Lower leg skin (tissue), 4 donors: ENCODE measurements around the gene PPFIA3. TPM values are rescaled to one million over a fixed set of nuclear protein-coding genes. Genes with fewer than 3 reads are reported as not detected.
A peak's percentile ranks its signal among the peaks of the same experiment; 100 is the strongest.
"Not testable (repeated sequence)": the region's sequence is repeated elsewhere in the genome, so short reads cannot be mapped to it uniquely, and the experiment has no call there.

ENCODE experiments used
- DNase-seq, 2 donors: peaks; one replicate each; pipeline ENCODE4 v3.0.0-alpha.2; 2019; ENCODE audit warnings: low spot score in 2 of 2
- H3K4me3 ChIP-seq: fragments of 200-600 bp; sonication (generic); 2 replicates; pipeline ENCODE4 v1.5.1; 2017; ENCODE audit warnings: mild to moderate bottlenecking, low read depth; ENCODE audit not compliant: poor library complexity, severe bottlenecking
- CTCF ChIP-seq, 3 donors: fragments of 450-650 bp; IDR thresholded peaks; one replicate each; pipeline ENCODE4 v1.5.1; 2016; ENCODE audit warnings: antibody characterized with exemption in 3 of 3, mild to moderate bottlenecking in 3 of 3, moderate library complexity in 2 of 3
- POLR2A ChIP-seq, 2 donors: fragments of 450-650 bp; IDR thresholded peaks; one replicate each; pipeline ENCODE4 v1.6.1; 2016 to 2017; ENCODE audit warnings: antibody characterized with exemption in 2 of 2, mild to moderate bottlenecking in 1 of 2, moderate library complexity in 1 of 2
- WGBS, 2 donors: methylation state at CpG; one replicate each; pipeline ENCODE4 v1.1.5; 2018; 5-methylcytosine and 5-hydroxymethylcytosine counted together
- intact Hi-C: fragments of 100-400 bp; cut with DNase I; formaldehyde crosslinking; loops from one replicate; pipeline ENCODE4 v1.15.0; 2023; ENCODE audit warnings: low total_unique reads
- total RNA-seq, 4 donors: library from RNA; depleted of rRNA; stranded (reverse); fragments of >200 nt; gene quantifications; one replicate each; pipeline ENCODE4 v1.1.0, GENCODE V29; 2016

The PPFIA3 gene
- total RNA-seq, 4 donors from 2014 or later = 52.3 to 78.1 (median 64.4) TPM

DNA sequence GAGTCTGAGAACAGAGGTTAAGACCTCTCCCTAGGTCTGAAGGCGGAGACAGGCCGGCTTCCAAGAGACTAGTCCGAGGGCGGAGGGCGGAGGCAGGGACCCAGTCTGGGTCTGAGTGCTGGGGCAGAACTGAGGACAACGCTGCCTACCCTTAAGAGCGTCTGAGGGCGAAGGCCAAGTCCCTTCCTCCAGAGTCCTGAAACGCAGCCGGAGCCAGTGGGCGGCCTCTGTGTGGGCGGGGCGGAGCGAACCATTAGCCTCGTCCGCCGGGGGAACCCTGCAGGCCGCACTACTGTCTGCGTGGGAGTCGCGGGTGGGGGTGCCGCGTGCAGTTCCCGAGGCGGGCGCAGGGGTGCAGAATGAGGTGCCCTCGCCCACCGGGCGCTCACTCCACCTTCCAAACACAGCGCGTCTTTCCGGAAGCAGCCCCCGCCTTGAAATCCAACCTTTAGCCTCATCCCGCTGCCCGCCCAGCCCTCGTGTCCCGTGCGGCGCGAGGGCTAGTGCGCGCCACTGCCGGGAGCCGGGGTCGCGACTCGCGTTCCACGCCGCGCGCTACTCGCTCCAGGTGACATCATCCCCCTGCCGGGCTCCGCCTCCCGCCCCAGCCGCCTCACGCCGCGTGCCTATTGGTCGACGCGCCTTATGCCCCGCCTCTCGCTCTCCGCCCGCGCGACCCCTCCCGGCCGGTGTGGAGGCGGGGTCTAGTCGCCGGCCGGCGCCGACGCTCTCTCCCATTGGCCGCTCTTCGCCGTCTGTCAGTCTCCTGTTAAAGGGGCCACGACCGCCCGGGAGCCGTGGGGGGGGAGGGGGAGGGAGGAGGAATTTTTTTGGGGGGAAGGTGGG, 556 bp upstream of the PPFIA3 start, which contains the start of gene C19orf73:
TSS of gene C19orf73 (minus strand) at position 579 of the 846 bp plus-strand sequence. CDS start at position 458, 121 bp downstream.
- intact Hi-C loops = no loop called here
- H3K4me3 ChIP-seq = peak within 1 kb of the TSS; percentile 36
- 0 to 1% methylated on average over 46 to 57 of the region's 85 CpGs for WGBS, 2 donors
- TF ChIP-seq CTCF (IDR thresholded peaks at IDR 0.05) = no peak
- no peak for TF ChIP-seq POLR2A (IDR thresholded peaks at IDR 0.05)
- peak; percentile 91 to 99 for DNase-seq

DNA sequence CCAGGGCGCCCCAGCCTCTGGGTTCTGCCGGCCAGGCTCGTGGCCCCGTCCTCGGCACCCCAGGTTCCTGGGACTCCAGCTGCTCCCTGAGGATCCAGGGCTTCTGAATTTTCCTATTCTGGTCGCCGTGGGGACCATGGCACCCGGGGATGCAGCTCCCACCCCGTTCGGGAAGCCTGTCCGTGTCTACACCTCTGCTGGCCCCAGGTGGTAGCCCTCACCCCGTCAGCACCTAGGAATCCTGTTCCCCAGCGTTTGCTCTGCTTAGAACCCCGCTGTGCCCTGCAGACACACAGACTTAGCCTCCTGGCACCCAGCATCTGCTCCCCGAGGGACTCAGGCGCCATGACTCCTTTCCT, 960 bp downstream of the PPFIA3 start:
- no peak overlapping the region for H3K4me3 ChIP-seq
- WGBS, 2 donors = 15 to 16% methylated on average over 16 of the region's 16 CpGs
- intact Hi-C loops = no loop called here
- no peak for DNase-seq
- TF ChIP-seq CTCF (IDR thresholded peaks at IDR 0.05) = no peak
- no peak for TF ChIP-seq POLR2A (IDR thresholded peaks at IDR 0.05)

DNA sequence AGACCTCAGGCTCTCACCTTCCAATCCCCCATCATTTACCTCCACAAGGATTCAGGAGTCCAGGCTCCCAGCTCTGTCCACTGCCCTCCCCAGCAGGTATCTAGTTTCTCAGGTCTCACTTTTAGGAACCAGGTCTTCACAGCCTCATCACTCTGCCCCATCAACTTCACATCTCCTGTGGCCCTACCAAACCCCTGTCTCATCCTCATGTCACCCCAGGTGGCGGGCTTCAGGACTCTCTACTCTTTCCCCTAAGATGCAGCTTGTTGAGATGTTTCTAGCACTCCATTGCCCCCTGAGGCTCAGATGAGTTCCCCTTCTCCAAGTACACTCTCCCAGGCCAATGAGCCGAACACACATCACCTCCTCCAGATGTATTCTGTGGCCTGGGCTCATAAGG, 1.5 kb downstream of the PPFIA3 start:
- no peak for TF ChIP-seq CTCF (IDR thresholded peaks at IDR 0.05)
- no peak for TF ChIP-seq POLR2A (IDR thresholded peaks at IDR 0.05)
- DNase-seq = no peak
- WGBS, 2 donors = 91 to 94% methylated on average over 2 of the region's 2 CpGs
- intact Hi-C loops = no loop called here
- no peak overlapping the region for H3K4me3 ChIP-seq

DNA sequence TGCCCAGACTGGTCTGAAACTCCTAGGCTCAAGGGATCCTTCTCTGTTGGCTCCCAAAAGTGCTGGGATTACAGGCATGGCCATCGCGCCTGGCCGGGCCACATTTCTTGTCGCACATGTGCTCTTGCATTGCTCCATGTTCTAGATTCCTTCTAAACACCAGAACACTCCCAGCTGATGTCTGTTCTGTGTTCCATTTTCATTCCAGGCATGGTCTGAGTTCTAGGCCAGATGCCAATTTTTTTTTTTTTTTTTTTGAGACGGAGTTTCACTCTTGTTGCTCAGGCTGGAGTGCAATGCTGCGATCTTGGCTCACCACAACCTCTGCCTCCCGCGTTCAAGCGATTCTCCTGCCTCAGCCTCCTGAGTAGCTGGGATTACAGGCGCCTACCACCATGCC, 2.5 kb downstream of the PPFIA3 start:
- H3K4me3 ChIP-seq, intact Hi-C loops, DNase-seq: not testable (repeated sequence)
- 62 to 68% methylated on average over 10 of the region's 10 CpGs for WGBS, 2 donors

DNA sequence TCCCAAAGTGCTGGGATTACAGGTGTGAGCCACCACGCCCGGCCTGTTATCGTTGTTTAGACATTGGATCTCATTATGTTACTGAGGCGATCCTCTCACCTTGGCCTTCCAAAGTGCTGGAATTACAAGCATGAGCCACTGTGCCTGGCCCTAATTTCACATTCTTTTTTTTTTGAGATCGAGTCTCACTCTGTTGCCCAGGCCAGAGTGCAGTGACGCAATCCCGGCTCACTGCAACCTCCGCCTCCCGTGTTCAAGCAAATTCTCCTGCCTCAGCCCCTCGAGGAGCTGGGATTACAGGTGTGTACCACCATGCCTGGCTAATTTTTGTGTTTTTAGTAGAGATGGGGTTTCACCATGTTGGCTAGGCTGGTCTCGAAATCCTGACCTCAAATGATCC, 3.9 kb downstream of the PPFIA3 start:
- 92 to 93% methylated on average over 11 of the region's 11 CpGs for WGBS, 2 donors
- DNase-seq, intact Hi-C loops, H3K4me3 ChIP-seq: not testable (repeated sequence)

- H3K4me3 ChIP-seq = no peak overlapping the region
- TF ChIP-seq POLR2A (IDR thresholded peaks at IDR 0.05) (no peak), CTCF (IDR thresholded peaks at IDR 0.05) (no peak)
- 17 to 22% methylated on average over 22 to 23 of the region's 23 CpGs for WGBS, 2 donors
- DNase-seq = no peak
- intact Hi-C loops = no loop called here
Measured at GRCh38 chr19:49125025-49125731, 5.8 kb downstream of the PPFIA3 start.
